NCI-H1694 (cell line): Measurements from ENCODE around the gene FRK.
"Not testable (repeated sequence)": the region's sequence is repeated elsewhere in the genome, so short reads cannot be mapped to it uniquely, and the experiment has no call there.

Experiments used
- DNase-seq: peaks from one replicate; lab custom pipeline; 2025; lab: John Stamatoyannopoulos, UW

FRK gene

DNA sequence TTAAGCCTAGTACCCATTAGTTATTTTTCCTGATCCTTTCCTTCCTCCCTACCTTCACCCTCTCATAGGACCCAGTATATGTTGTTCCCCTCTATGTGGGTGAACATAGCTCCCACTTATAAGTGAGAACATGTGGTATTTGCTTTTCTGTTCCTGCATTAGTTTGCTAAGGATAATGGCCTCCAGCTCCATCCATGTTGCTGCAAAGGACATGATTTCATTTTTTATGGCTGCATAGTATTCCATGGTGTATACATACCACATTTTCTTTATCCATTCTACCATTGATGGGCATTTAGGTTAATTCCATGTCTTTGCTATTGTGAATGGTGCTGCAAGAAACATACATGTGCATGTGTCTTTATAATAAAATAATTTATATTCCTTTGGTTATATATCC, 115.9 kb downstream of the FRK start:
- not testable (repeated sequence) for DNase-seq

DNA sequence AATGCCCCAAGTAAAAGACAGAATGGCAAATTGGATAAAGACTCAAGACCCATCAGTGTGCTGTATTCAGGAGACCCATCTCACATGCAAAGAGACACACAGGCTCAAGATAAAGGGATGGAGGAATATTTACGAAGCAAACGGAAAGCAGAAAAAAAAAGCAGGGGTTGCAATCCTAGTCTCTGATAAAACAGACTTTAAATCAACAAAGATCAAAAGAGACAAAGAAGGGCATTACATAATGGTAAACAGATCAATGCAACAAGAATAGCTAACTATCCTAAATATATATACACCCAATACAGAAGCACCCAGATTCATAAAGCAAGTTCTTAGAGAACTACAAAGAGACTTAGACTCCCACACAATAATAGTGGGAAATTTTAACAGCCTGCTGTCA, 123.2 kb downstream of the FRK start:
- not testable (repeated sequence) for DNase-seq

DNA sequence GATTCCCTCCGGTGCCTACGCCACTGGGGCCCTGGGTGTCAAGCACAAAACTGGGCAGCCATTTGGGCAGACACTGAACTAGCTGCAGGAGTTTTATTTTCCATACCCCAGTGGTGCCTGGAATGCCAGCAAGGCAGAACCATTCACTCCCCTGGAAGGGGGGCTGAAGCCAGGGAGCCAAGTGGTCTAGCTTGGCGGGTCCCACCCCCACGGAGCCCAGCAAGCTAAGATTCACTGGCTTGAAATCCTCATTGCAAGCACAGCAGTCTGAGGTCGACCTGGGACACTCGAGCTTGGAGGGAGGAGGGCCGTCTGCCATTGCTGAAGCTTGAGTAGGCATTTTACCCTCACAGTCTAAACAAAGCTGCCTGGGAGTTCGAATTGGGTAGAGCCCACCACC, 125.3 kb downstream of the FRK start:
- DNase-seq: no peak

DNA sequence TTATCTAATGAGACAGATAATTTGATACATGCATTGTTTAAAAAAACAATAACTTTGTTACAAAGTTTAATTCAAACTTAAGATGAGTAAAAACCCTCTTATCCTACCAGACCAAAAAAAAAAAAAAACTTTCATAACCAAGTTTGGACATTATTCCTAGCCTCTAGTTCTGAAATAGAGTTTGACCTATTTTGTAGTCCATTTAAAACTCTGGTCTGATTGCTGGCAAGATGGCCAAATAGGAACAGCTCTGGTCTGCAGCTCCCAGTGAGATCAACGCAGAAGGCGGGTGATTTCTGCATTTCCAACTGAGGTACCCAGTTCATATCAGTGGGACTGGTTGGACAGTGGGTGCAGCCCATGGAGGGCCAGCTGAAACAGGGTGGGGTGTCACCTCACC, 125.9 kb downstream of the FRK start:
- no peak for DNase-seq

DNA sequence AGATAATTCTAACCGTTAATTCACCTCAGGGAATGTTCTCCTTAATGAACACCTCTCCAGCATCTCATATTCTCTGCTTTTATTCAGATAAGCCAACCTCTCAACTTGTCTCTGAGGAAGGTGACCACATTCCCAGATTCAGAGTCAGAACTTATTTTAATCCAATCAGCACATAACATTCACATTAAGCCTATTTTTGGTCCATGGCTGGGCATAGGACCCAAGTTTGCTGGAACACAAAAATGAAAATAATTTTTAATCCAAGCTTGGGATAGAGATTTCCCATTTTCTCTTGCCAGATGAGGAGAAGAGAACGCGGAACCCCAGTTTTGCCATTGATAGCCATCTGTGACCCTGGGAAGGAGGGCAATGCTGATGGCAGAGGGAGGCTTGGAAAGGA, 126.5 kb downstream of the FRK start:
- no peak for DNase-seq

DNA sequence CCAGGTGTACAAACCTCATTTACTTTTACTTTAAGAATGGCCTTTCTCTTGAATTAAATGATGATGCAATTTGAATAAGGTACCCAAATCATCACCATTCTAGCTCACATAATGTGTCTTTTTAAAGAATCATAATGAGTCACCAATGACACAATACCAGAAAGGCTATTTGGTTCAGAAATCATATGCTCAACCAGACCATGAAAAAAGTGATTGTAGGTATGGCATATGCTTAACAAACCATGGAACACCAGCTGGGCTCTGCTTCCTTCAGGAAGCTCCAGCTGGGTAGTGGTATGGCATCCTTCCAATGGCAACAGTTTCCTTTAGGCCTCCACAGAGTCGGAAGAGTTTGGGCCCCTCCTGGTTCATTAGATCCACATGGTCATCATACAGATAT, 128.2 kb downstream of the FRK start:
- peak; percentile 44 for DNase-seq

DNA sequence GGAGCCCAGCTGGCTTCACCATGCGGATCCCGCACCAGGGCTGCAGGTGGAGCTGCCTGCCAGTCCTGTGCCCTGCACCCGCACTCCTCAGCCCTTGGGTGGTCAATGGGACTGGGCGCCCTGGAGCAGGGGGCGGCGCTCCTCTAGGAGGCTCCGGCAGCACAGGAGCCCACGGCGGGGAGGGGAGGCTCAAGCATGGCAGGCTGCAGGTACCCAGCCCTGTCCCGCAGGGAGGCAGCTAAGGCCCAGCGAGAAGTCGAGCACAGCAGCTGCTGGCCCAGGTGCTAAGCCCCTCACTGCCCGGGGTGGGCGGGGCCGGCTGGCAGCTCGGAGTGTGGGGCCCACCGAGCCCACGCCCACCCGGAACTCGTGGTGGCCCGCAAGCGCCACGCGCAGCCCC, 132.7 kb downstream of the FRK start:
- DNase-seq: not testable (repeated sequence)

DNA sequence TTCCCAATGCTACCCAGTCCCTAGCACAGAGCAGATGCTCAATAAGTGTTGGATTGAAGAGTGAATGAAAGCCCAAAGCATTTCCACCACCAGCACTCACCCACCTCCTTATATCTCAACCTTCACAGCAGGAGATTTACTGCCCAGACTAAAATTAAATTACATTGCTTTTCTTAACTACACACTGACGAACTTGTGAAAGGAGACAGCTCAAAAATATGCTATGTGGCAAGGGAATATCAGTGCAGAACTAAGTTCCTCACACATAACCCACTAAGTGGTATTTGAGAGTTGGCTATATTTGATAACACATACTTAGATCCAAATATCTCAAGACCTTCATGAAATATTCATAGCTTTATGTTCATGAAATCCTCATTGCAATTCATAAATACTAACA, 137.7 kb downstream of the FRK start:
- DNase-seq: no peak

DNA sequence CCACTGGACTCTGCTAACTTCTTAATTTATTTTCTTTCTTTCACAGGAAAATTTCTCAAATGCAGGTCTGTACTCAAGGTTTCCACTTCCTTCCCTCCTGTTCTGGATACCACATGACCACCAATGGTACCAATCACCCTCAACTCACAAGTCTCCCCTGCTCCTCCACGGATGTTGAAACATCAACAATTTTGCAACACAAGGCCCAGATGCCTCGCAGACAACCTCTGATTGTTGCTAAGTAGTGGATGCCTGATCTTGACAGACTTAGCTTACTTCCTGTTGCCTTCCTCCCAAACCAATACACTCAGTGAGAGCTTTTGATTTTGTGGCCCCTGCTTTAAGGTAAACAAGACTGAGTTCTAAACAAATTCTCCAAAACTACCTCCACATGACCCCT, 146.6 kb downstream of the FRK start:
- no peak for DNase-seq

DNA sequence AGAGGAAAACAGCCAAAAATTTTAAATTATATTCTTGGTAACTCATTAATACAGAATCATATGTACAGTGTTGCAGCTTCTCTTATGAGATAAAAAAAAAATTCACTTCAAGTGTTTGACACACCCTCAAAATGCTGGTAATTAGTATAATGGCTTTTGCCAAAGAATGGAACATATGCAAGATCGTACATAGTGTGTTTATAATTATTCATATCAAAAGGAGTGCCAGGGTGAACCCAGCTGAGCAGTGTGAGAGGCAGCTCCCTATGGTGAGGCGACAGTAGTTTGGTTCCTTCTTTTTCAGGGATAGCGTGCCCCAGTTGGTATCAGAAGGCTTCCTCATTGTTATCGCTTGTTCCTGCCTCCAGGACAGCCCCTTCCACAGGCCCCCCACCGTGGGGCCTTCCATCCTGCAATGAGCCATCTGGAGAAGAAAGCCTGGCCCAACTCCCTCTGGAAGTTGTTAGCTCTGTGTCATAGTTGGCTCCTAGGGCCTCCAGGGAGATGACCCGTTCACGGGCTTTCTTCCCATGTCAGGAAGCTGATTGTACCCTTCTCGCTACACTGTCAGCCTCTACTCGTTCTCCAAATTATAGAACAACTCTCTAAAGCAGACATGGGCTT, 150.7 kb downstream of the FRK start:
- no peak for DNase-seq

DNA sequence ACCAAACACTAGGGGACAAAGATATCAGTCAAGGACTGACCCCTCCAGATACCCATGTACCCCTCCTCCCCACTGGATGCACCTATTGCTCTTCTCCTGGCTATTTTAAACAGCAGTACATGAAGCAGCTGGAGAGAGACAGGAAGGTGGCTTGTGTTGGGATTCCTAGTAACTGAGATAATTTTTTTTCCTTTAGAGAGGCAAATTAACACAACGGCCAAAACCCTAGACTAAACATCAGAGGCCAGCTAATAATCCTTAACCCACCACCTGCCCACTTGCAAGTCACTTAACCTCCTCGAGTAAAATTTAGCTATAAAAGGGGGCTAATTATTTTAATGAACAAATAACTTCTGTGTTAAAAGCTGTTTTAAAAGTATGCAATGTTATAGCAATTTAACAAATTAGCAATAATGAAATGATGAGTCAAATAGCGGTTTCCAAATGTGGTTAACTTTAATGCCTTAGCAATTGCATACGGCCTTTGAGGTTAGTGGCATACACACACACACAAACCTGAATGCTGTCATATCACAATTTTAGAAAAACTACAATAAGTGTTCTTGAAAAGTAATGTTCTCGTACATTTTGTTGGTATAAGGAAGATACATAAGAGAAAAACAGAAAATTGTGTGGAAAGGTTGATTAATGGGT, 151.7 kb downstream of the FRK start:
- no peak for DNase-seq

DNA sequence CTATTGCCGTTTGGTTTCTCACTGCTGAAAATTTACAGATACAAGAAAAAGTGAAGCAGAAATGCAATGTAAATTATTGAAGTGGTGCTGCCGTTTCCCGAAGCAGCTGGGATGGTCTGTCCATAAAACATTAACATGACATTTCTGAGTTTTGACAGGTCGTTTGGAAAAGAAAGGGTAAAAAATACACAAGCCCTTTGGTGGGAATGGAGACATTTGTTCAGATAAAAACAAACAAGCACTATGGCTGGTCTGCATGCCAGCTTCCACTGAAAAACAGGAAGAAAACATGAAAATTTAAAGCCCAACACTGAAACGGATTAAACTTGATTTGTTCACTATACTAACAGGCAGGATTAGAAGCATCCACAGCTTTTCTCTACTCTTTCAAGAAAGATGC, 155.2 kb downstream of the FRK start:
- no peak for DNase-seq

DNA sequence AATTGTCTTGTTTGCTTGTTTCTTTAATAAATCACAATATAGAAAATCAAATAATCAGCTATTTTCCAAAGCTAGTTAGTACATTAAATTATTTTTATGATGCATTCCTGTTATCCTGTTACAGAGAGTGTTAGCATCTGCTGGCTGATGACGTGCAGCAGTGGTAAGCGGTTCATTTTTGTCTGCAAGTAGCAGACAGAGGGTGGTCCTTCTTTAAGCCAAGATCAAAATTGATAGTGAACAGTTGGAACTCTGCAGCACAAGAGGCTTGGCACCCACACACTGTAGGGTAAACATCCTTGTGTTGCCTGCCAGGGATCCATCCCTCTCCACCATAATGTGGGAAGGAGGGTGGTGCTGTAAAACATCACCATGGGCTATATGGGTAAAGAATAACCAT, 158.3 kb downstream of the FRK start:
- DNase-seq: no peak

DNA sequence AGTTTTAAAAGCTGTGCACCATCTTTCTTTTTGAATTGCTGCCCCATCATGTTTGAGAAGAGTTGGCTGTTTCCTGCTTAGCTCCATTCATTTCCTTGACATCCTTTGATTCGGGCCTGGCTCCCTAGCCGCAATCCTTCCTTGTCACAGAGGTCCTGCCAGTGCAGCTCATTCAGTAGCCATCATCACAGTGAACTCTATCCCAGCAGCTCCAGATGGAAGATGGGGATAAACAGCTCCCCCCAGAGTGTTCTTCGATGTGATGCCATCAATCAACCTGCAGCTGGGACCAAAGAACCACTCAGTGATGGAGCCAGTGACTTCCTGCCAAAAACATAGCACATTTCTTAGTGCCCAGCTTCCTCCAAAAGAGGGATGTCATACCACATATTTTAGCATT, 158.8 kb downstream of the FRK start:
- DNase-seq: peak; percentile 11

DNA sequence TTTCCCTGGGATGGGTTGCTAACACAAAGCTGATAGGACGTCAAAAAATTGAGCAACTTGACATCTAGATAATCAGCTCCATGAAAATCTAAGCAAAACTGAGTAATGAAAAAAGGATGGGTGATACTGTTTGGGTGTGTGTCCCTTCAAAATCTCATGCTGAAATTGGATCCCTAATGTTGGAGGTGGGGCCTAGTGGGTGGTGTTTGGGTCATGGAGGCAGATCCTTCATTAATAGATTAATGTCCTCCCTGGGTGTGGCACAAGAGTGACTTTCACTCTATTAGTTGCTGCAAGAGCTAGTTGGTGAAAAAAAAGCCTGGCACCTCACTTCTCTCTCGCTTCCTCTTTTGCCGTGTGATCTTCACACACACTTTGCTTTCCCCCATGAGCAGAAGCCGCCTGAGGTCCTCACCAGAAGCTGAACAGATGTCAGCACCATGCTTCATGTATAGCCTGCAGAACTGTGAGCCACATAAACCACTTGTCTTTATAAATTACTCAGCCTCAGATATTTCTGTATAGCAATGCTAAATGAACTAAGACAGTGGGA, 160.9 kb downstream of the FRK start:
- no peak for DNase-seq

DNA sequence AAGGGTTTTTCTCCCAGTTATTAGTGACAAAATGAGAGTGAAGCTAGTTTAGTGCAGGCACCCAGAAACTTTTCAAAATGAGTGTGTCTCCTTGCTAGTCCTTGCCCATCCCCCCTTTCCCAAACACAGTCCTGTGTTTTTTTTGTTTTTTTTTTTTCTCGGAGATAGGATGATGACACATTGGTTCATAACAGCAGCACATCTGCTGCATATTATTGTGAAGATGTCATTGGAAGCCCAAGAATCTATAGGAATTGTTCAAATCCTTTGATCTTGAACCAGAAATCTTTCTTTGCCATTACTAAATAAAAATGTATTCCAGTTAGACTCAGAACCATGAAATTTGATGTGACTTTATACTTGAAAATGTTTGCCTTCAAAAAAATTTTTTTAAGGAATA, 162.4 kb downstream of the FRK start:
- DNase-seq: no peak

DNA sequence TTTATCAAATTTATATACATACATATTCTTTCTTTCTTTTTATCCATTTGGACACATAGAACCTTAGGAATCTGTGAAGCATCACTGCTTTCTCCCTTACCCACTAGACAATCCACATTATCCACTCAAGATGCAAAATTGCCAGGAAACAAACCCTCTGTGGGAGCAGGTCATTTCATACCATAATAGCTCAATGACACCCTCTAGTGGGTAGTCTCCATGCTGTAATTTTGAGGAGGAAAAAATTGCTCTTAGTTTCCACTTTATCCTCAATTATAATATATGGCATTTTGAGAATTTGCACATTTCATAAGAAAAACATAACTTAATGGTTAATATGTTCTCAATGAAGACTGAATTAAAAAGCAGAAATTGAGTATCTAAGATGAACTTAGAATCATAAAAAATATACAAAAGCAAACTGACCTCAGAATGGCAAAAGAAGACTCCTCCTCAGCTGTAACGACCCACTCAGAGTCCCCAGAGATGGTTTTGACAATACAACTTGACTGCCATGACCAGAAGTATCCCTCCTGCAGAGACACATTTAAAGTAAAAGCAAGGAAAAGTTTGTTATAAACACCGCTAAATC, 164.1 kb downstream of the FRK start:
- peak; percentile 12 for DNase-seq

DNA sequence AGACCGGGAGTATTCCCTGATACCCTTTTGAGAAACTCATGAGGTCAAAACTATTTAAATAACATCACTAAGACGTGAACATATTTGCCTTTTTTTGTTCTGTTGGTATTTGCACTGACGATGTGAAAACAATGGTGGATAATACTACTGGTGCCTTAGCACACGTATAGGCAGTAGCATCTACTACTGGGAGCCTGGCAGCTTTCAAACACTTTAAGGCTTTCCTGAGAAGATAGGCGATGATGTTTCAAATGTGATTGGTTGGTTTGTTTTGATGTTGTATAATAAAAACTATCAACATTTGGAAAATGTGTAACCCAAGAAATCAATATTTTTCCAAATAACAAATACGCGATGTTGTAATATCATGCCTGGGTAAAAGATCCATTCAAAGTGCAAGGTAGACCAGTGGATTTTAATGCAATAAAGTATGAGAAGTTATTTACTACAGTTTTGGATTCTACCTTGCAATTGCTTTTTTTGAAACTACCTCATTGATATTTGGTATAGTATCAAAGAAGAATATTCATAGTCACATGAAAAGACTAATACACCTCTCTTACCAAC, 166.2 kb downstream of the FRK start:
- DNase-seq: no peak

DNA sequence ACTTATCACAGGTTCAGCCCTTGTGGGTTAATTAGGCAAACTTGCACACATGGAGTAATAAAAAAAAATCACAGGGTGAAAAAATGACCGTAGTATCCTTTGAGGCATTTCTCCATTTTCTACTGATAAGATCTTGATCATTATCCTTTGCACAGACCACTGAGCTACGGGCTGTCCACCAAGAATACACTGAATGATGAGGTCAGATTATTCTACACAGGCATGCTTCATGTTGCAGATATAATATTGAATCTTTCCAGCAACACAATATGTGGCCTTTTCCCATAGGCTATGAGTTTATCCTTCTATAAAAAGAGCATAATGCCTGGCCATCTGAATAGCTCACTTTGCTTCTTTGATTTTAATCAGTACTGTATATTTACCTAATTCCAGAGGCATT, 168.9 kb downstream of the FRK start:
- DNase-seq: no peak

DNA sequence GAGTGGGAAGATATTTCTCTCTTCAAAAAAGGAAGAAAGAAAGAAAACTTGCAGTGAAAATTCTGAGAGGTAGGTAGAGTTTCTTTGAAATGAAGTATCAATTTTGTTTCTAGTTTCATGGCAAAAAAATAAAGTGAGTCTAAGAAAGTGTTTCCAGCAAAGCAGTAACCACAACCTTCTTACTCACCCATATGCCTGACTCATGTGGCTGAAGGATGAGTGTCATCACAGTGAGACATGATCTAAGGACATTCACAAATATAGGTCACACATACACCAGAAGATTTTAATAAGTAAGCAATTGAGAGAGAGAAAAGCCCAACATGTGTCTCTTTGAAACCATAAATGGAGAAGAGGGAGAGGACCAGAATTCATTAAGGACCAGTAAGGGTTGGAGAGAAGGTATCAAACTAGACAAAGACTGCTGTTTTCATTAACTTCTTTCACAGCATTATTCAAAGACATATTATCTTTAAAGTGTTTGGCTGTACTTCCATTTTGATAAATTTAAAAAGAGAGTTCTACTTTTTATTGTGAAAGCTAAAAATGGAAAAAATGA, 169.5 kb downstream of the FRK start:
- DNase-seq: no peak

DNA sequence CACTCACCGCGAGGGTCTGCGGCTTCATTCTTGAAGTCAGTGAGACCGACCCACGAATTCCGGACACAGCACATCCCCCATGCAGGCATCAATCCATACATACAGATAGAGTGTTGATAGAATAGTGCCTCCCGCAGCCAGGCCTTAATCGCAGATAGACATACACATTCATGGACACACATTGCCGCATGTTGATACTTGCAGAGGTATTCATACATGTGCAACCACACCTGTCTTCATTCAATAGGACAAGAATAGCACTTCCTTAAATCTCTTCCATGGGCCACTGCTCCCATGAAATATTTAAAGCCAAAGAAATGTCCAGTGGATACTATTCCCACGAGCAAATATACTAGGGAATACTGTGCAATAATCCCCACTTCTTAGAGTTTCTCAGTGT, 170.5 kb downstream of the FRK start:
- DNase-seq: no peak

DNA sequence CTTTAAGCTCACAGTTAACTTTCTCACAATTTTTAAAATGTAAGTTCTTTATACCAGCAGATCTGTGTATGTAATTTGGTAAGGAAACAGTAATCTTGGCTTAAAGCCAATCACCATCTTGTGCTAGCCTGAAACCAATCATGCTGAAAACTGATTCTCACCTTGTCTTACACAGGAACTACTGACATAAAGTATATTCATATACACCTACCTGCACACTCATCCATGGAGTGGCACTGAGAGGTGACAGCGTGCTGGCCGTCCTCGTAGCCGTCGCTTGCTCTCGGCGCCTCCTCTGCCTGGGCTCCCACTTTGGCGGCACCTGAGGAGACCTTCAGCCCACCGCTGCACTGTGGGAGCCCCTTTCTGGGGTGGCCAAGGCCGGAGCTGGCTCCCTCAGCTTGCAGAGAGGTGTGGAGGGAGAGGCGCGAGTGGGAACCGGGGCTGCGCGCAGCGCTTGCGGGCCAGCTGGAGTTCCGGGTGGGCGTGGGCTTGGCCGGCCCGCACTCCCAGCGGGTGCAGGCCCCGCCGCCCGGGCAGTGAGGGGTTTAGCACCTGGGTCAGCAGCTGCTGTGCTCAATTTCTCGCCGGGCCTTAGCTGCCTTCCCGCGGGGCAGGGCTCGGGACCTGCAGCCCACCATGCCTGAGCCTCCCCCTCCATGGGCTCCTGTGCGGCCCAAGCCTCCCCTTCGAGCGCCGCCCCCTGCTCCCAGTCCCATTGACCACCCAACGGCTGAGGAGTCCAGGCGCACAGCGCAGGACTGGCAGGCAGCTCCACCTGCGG, 171.8 kb downstream of the FRK start:
- not testable (repeated sequence) for DNase-seq
